ENCODE data around the gene TBX10.
"Not testable (repeated sequence)": the region's sequence is repeated elsewhere in the genome, so short reads cannot be mapped to it uniquely, and the experiment has no call there.

Gene TBX10

GRCh38 chr11:67663532-67664212 is 24.1 kb upstream of the TBX10 start:
- no peak for DNase-seq

- DNase-seq = no peak
Measured at GRCh38 chr11:67662835-67663531, 23.4 kb upstream of the TBX10 start.

GRCh38 chr11:67662142-67662834 is 22.7 kb upstream of the TBX10 start:
- no peak for DNase-seq

GRCh38 chr11:67660752-67661151 is 21.2 kb upstream of the TBX10 start:
- not testable (repeated sequence) for DNase-seq

GRCh38 chr11:67659651-67660165 is 20.1 kb upstream of the TBX10 start:
- not testable (repeated sequence) for DNase-seq

GRCh38 chr11:67657300-67657699 is 17.7 kb upstream of the TBX10 start:
- no peak for DNase-seq

- DNase-seq = no peak
Measured at GRCh38 chr11:67656278-67656922, 16.8 kb upstream of the TBX10 start.

- DNase-seq = no peak
Measured at GRCh38 chr11:67654225-67654624, 14.7 kb upstream of the TBX10 start.

GRCh38 chr11:67652965-67653845 is 13.6 kb upstream of the TBX10 start:
- no peak for DNase-seq

- DNase-seq = no peak
Measured at GRCh38 chr11:67651976-67652781, 12.6 kb upstream of the TBX10 start.

GRCh38 chr11:67649634-67650510 is 10.3 kb upstream of the TBX10 start:
- no peak for DNase-seq

GRCh38 chr11:67648796-67649613 is 9.4 kb upstream of the TBX10 start:
- no peak for DNase-seq

GRCh38 chr11:67648140-67648795 is 8.7 kb upstream of the TBX10 start:
- DNase-seq = no peak

- DNase-seq = no peak
Measured at GRCh38 chr11:67647471-67647870, 7.9 kb upstream of the TBX10 start.

GRCh38 chr11:67646535-67647336 is 7.2 kb upstream of the TBX10 start:
- no peak for DNase-seq

- no peak for DNase-seq
Measured at GRCh38 chr11:67645521-67646461, 6.2 kb upstream of the TBX10 start.
